LNCaP clone FGC (cell line): ENCODE measurements around the gene SMO.
"Not testable (repeated sequence)": the region's sequence is repeated elsewhere in the genome, so short reads cannot be mapped to it uniquely, and the experiment has no call there.

Experiments used
- DNase-seq: peaks from one replicate; pipeline ENCODE4 v3.0.0-alpha.2; 2011; ENCODE audit warnings: low read depth
- H3K4me3 ChIP-seq: 2 replicates; pipeline ENCODE4 v1.5.1; 2011; ENCODE audit warnings: mild to moderate bottlenecking, low read depth, low read length, control low read depth
- CTCF ChIP-seq: IDR thresholded peaks from 2 replicates; pipeline ENCODE4 v1.5.1; 2012; ENCODE audit warnings: mild to moderate bottlenecking; ENCODE audit not compliant: control insufficient read depth, insufficient read depth; ENCODE audit errors: extremely low read depth

The SMO gene

GRCh38 chr7:129245533-129245932 lies 57.1 kb downstream of the SMO start:
- TF ChIP-seq CTCF = no peak
- no peak for DNase-seq
- no peak overlapping the region for H3K4me3 ChIP-seq

- no peak for TF ChIP-seq CTCF
Measured at GRCh38 chr7:129247087-129247486, 58.7 kb downstream of the SMO start.

GRCh38 chr7:129252128-129252527 lies 63.7 kb downstream of the SMO start:
- no peak for TF ChIP-seq CTCF
- no peak for DNase-seq
- no peak overlapping the region for H3K4me3 ChIP-seq

More at GRCh38 chr7:129247087-129247486, 58.7 kb downstream of the SMO start:
- H3K4me3 ChIP-seq = no peak overlapping the region
- no peak for DNase-seq

- not testable (repeated sequence) for H3K4me3 ChIP-seq
Measured at GRCh38 chr7:129252603-129253002, 64.2 kb downstream of the SMO start.

GRCh38 chr7:129255800-129256199 lies 67.4 kb downstream of the SMO start:
- DNase-seq = no peak

More at GRCh38 chr7:129252603-129253002, 64.2 kb downstream of the SMO start:
- DNase-seq = not testable (repeated sequence)

GRCh38 chr7:129256221-129256620 lies 67.8 kb downstream of the SMO start:
- no peak for TF ChIP-seq CTCF
- DNase-seq = no peak
- no peak overlapping the region for H3K4me3 ChIP-seq

More at GRCh38 chr7:129255800-129256199, 67.4 kb downstream of the SMO start:
- TF ChIP-seq CTCF = no peak
- no peak overlapping the region for H3K4me3 ChIP-seq

GRCh38 chr7:129257168-129257567 lies 68.7 kb downstream of the SMO start:
- no peak for TF ChIP-seq CTCF
- no peak for DNase-seq
- no peak overlapping the region for H3K4me3 ChIP-seq
